SU-DHL-6 (cell line): Measurements from ENCODE around the gene ZNF654.

Experiments
- H2AFZ ChIP-seq: fragments of 200-600 bp; sonication (generic); 2 replicates; pipeline ENCODE4 v1.6.1; 2014; ENCODE audit warnings: low read depth, mild to moderate bottlenecking, moderate library complexity, mixed read lengths, antibody characterized with exemption, low read length; ENCODE audit not compliant: severe bottlenecking
- H3F3A ChIP-seq: fragments of 200-600 bp; shearing (Covaris generic); 2 replicates; pipeline ENCODE4 v1.6.0; 2016; ENCODE audit warnings: antibody characterized with exemption, mild to moderate bottlenecking; ENCODE audit not compliant: insufficient read depth
- H3K27ac ChIP-seq: fragments of 200-600 bp; sonication (generic); 2 replicates; pipeline ENCODE4 v1.5.1; 2016; ENCODE audit warnings: low read depth, mild to moderate bottlenecking, low read length, moderate library complexity, mixed read lengths
- H3K27me3 ChIP-seq: fragments of 200-600 bp; sonication (generic), shearing (Covaris generic); 2 replicates; pipeline ENCODE4 v1.6.0; 2014; ENCODE audit warnings: mild to moderate bottlenecking, low read length
- H3K36me3 ChIP-seq: fragments of 200-600 bp; sonication (generic); 2 replicates; pipeline ENCODE4 v1.6.1; 2014; ENCODE audit warnings: mild to moderate bottlenecking, low read length, mixed read lengths
- H3K4me2 ChIP-seq: fragments of 300-600, 200-600 bp; shearing (Covaris generic), sonication (generic); 2 replicates; pipeline ENCODE4 v1.6.0; 2014; ENCODE audit warnings: low read length, low read depth, mild to moderate bottlenecking; ENCODE audit not compliant: poor library complexity, severe bottlenecking
- H3K4me3 ChIP-seq: fragments of 200-600 bp; sonication (generic); 2 replicates; pipeline ENCODE4 v1.5.1; 2014; ENCODE audit warnings: antibody characterized with exemption, low read length, mild to moderate bottlenecking, mixed read lengths; ENCODE audit not compliant: insufficient read depth, poor library complexity, severe bottlenecking
- H3K79me2 ChIP-seq: fragments of 200-600 bp; sonication (generic); 2 replicates; pipeline ENCODE4 v1.6.1; 2014; ENCODE audit warnings: mild to moderate bottlenecking, low read length, moderate library complexity; ENCODE audit not compliant: insufficient read depth
- H3K9ac ChIP-seq: fragments of 200-600 bp; sonication (generic); 2 replicates; pipeline ENCODE4 v1.7.0; 2014; ENCODE audit warnings: mild to moderate bottlenecking, low read length
- H3K9me2 ChIP-seq: fragments of 200-600 bp; sonication (generic); replicated peaks from 2 replicates; pipeline ENCODE4 v1.6.1; 2014; ENCODE audit warnings: low read length; ENCODE audit not compliant: insufficient read depth
- H3K9me3 ChIP-seq: fragments of 200-600 bp; sonication (generic); 2 replicates; pipeline ENCODE4 v1.6.1; 2014; ENCODE audit warnings: low read length, mixed read lengths; ENCODE audit not compliant: insufficient read depth
- H4K20me1 ChIP-seq: fragments of 200-600 bp; sonication (generic); 2 replicates; pipeline ENCODE4 v1.6.1; 2014; ENCODE audit warnings: low read depth, mild to moderate bottlenecking, antibody characterized with exemption, low read length, moderate library complexity, mixed read lengths
- CTCF ChIP-seq: fragments of 200-600 bp; sonication (generic); IDR thresholded peaks from one replicate; pipeline ENCODE4 v1.5.1; 2017; ENCODE audit warnings: antibody characterized with exemption, mild to moderate bottlenecking, low read length, moderate library complexity; ENCODE audit not compliant: insufficient read depth, poor library complexity, severe bottlenecking
- EZH2phosphoT487 ChIP-seq: fragments of 200-600 bp; sonication (generic), shearing (Covaris generic); conservative IDR thresholded peaks from 2 replicates; pipeline ENCODE4 v1.6.1; 2018; ENCODE audit warnings: mild to moderate bottlenecking, antibody characterized with exemption, low read length, moderate library complexity, mixed read lengths

ZNF654 gene

GRCh38 chr3:88044411-88044810 lies 14.6 kb upstream of the ZNF654 start:
- Histone ChIP-seq H3K9ac (no peak overlapping the region), H3K27ac (no peak overlapping the region), H4K20me1 (no peaks in the 10 kb centered on the region), H3K9me3 (no peaks in the 10 kb centered on the region), H3K27me3 (no peaks in the 10 kb centered on the region), H3K4me2 (no peak overlapping the region), H3F3A (no peaks in the 10 kb centered on the region), H3K36me3 (no peaks in the 10 kb centered on the region), H3K9me2 (no peaks in the 10 kb centered on the region), H3K4me3 (no peak overlapping the region), H3K79me2 (no peaks in the 10 kb centered on the region), H2AFZ (no peak overlapping the region)
- TF ChIP-seq EZH2phosphoT487 (no peak), CTCF (no peak)

- no peak overlapping the region for H2AFZ ChIP-seq
These were observed 12.3 kb upstream of the ZNF654 start for GRCh38 chr3:88046766-88047165.

GRCh38 chr3:88057630-88058305 lies 1.3 kb upstream of the ZNF654 start:
- no peaks in the 10 kb centered on the region for H3K27me3 ChIP-seq

More at GRCh38 chr3:88046766-88047165, 12.3 kb upstream of the ZNF654 start:
- Histone ChIP-seq H3F3A (peaks cover 2% of the 10 kb centered on the region; the same call in 1 of the 2 replicates), H3K36me3 (no peaks in the 10 kb centered on the region), H3K9ac (no peak overlapping the region), H3K4me3 (no peak overlapping the region), H3K9me2 (no peaks in the 10 kb centered on the region), H3K79me2 (no peaks in the 10 kb centered on the region), H3K9me3 (no peaks in the 10 kb centered on the region), H3K27me3 (no peaks in the 10 kb centered on the region), H4K20me1 (no peaks in the 10 kb centered on the region), H3K27ac (no peak overlapping the region), H3K4me2 (no peak overlapping the region)
- TF ChIP-seq CTCF (no peak), EZH2phosphoT487 (no peak)

More at GRCh38 chr3:88057630-88058305, 1.3 kb upstream of the ZNF654 start:
- Histone ChIP-seq H3F3A (peaks cover 10% of the 10 kb centered on the region; the same call in 1 of the 2 replicates), H3K9me3 (no peaks in the 10 kb centered on the region), H3K9ac (peak overlapping the region; percentile 97), H3K9me2 (no peaks in the 10 kb centered on the region), H3K27ac (peak overlapping the region; percentile 74), H3K36me3 (peaks cover 36% of the 10 kb centered on the region), H3K79me2 (peaks cover 63% of the 10 kb centered on the region), H3K4me3 (peak overlapping the region; percentile 66), H3K4me2 (peak overlapping the region; percentile 84), H2AFZ (peak overlapping the region; percentile 69), H4K20me1 (peaks cover 28% of the 10 kb centered on the region)
- TF ChIP-seq CTCF (no peak), EZH2phosphoT487 (no peak)
